ENCODE measurements around the gene RPL10.

The RPL10 gene

GRCh38 chrX:154409222-154409871, 11.2 kb downstream of the RPL10 start, which contains the start of gene DNASE1L1:
DNASE1L1 (minus strand) TSS chrX:154409254; CDS start chrX:154405568, 3,686 bp downstream.
- H3K4me3 Mint-ChIP-seq = peak within 1 kb of the TSS; percentile 72
- peak; percentile 21 for DNase-seq (ENCODE audit: low spot score)
- peak within 1 kb of the TSS; percentile 72 for H3K27ac Mint-ChIP-seq
- peaks cover 6% of the 10 kb centered on the region for H3K36me3 Mint-ChIP-seq (ENCODE audit: low read depth)
- no peaks in the 10 kb centered on the region for H3K27me3 Mint-ChIP-seq (ENCODE audit: low read depth)
- peaks cover 8% of the 10 kb centered on the region for H3K4me1 Mint-ChIP-seq (ENCODE audit: low read depth)
- no peaks in the 10 kb centered on the region for H3K9me3 Mint-ChIP-seq

GRCh38 chrX:154411981-154412340, 13.8 kb downstream of the RPL10 start:
- peak overlapping the region; percentile 87 for H3K27ac Mint-ChIP-seq
- DNase-seq (ENCODE audit: low spot score) = peak; percentile 53
- H3K4me1 Mint-ChIP-seq (ENCODE audit: low read depth) = peaks cover 8% of the 10 kb centered on the region
- peaks cover 11% of the 10 kb centered on the region for H3K36me3 Mint-ChIP-seq (ENCODE audit: low read depth)
- H3K27me3 Mint-ChIP-seq (ENCODE audit: low read depth) = no peaks in the 10 kb centered on the region
- H3K9me3 Mint-ChIP-seq = no peaks in the 10 kb centered on the region
- H3K4me3 Mint-ChIP-seq = peak overlapping the region; percentile 79

DNA sequence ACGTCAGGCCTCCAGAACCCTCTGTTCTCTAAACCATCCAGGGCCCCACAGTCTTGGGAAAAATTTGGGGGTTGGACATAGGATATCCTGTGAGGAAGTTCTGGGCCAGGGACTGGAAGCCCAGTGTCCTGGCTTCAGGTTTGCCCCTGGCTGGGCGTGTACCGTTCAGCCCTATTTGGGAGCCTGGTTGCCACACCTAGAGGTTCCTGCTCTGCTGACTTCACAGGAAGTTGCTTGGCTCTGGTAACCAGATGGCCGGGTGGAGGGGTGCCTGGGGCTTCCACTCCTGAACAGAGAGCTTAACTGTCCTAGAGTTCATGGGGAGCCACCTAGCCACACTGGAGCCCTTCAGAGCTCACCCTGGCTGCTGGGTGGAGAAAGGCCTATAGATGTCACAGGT, 14.3 kb downstream of the RPL10 start:
- H3K36me3 Mint-ChIP-seq (ENCODE audit: low read depth) = peaks cover 11% of the 10 kb centered on the region
- H3K27ac Mint-ChIP-seq = peak overlapping the region; percentile 87
- H3K4me3 Mint-ChIP-seq = peak overlapping the region; percentile 79
- H3K9me3 Mint-ChIP-seq = no peaks in the 10 kb centered on the region
- no peak for DNase-seq (ENCODE audit: low spot score)
- no peaks in the 10 kb centered on the region for H3K27me3 Mint-ChIP-seq (ENCODE audit: low read depth)
- peaks cover 8% of the 10 kb centered on the region for H3K4me1 Mint-ChIP-seq (ENCODE audit: low read depth)

DNA sequence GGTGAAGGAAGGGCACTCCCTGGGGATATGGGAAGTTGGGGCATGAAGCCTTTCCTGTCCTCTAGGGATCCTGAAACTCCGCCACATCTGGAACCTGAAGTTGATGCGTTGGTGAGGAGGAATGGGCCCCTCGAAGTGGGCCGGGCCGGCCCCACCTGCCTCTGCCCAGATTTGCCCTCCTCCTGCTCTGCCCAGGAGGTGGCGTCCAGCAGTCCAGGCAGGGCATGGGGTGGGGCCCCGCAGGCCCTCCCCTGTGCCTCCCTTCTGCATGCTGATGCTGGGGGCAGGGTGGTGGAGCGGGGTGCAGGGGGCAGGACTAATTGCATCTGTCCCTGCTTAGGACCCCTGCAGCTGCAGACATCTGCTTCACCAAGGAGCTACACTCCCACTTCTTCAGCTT, 15.0 kb downstream of the RPL10 start:
- peak overlapping the region; percentile 79 for H3K4me3 Mint-ChIP-seq
- H3K27ac Mint-ChIP-seq = peak overlapping the region; percentile 87
- H3K27me3 Mint-ChIP-seq (ENCODE audit: low read depth) = no peaks in the 10 kb centered on the region

GRCh38 chrX:154417157-154417556, 19.0 kb downstream of the RPL10 start:
- Mint-ChIP-seq H3K27me3 (ENCODE audit: low read depth) (no peaks in the 10 kb centered on the region), H3K27ac (no peak overlapping the region), H3K36me3 (ENCODE audit: low read depth) (peaks cover 11% of the 10 kb centered on the region), H3K9me3 (no peaks in the 10 kb centered on the region), H3K4me1 (ENCODE audit: low read depth) (peaks cover 5% of the 10 kb centered on the region), H3K4me3 (no peak overlapping the region)
- DNase-seq (ENCODE audit: low spot score) = no peak

More for the DNA sequence above, 15.0 kb downstream of the RPL10 start:
- peaks cover 8% of the 10 kb centered on the region for H3K4me1 Mint-ChIP-seq (ENCODE audit: low read depth)
- no peak for DNase-seq (ENCODE audit: low spot score)
- no peaks in the 10 kb centered on the region for H3K9me3 Mint-ChIP-seq
- peaks cover 11% of the 10 kb centered on the region for H3K36me3 Mint-ChIP-seq (ENCODE audit: low read depth)

DNA sequence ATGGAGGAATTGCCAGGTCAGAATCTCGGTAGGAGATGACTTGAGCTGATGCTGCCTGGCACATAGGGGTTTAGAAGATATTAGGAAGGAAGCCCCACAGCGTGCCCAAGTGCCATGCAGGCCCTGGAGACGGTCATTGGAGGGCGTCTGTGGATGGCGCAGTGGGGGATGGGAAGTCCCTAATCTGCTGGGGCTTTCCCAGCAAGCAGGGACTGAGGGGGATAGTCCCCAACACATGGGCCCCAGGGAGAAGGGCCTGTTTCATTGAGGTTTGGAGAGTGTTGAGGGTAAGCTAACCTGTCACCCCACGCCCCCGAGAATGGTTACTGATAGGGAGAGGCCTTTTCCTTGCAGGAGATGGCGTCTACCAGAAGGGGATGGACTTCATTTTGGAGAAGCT, 21.0 kb downstream of the RPL10 start:
- Mint-ChIP-seq H3K27ac (no peak overlapping the region), H3K36me3 (ENCODE audit: low read depth) (peaks cover 8% of the 10 kb centered on the region), H3K4me1 (ENCODE audit: low read depth) (no peaks in the 10 kb centered on the region), H3K4me3 (no peak overlapping the region), H3K27me3 (ENCODE audit: low read depth) (no peaks in the 10 kb centered on the region), H3K9me3 (no peaks in the 10 kb centered on the region)
- no peak for DNase-seq (ENCODE audit: low spot score)

DNA sequence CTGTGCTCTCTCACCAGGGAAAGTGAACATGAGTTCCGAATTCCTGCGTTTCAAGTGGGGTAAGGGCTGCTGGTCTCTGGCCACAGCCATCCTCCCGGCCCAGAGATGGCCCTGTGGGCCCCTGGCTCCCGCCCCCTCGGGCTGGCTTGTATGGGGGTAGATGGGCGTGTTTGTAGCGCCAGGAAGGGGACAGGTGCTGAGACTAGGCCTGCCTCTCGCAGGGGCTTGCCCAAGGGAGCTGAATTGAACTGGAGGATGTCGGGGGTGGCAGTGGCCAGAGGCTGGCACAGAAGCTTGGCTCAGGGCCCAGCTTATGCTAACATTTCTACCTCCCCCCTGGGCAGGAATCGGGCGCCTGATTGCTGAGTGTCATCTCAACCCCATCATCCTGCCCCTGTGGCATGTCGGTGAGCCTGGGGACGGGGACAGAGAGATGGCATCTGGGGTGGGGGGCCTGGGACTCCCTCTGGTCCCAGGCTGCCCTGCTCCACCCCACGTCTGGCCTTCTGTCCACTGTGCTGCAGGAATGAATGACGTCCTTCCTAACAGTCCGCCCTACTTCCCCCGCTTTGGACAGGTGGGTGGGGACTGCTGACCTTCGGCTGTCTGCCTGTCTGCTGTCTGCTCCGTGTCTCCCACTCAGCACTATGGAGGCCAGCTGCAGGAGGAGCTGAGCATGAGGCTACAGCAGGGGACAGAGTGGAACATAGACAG, 21.7 kb downstream of the RPL10 start:
- H3K4me3 Mint-ChIP-seq = no peak overlapping the region
- no peaks in the 10 kb centered on the region for H3K9me3 Mint-ChIP-seq
- no peak for DNase-seq (ENCODE audit: low spot score)
- H3K4me1 Mint-ChIP-seq (ENCODE audit: low read depth) = no peaks in the 10 kb centered on the region
- no peak overlapping the region for H3K27ac Mint-ChIP-seq
- H3K27me3 Mint-ChIP-seq (ENCODE audit: low read depth) = no peaks in the 10 kb centered on the region
- H3K36me3 Mint-ChIP-seq (ENCODE audit: low read depth) = peaks cover 8% of the 10 kb centered on the region

DNA sequence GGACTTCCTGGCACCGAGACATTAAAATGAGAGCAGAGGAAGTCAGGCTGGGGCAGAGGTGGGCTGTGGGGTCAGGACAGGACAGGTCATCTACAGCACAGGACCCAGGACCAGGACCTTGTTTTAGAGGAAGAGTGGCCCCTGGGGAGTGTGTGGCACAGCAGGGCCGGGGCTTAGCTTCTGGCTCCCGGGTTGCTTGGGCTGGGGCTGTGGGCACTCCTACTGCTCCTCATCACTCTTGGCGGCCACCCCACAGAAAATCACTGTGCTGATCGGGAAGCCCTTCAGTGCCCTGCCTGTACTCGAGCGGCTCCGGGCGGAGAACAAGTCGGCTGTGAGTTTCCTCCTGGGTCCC, 22.2 kb downstream of the RPL10 start:
- no peaks in the 10 kb centered on the region for H3K4me1 Mint-ChIP-seq (ENCODE audit: low read depth)
- H3K27ac Mint-ChIP-seq = no peak overlapping the region
- H3K4me3 Mint-ChIP-seq = no peak overlapping the region
- H3K36me3 Mint-ChIP-seq (ENCODE audit: low read depth) = peaks cover 5% of the 10 kb centered on the region
- H3K27me3 Mint-ChIP-seq (ENCODE audit: low read depth) = no peaks in the 10 kb centered on the region
- no peaks in the 10 kb centered on the region for H3K9me3 Mint-ChIP-seq
- no peak for DNase-seq (ENCODE audit: low spot score)

GRCh38 chrX:154426916-154427770, 29.0 kb downstream of the RPL10 start:
- no peaks in the 10 kb centered on the region for H3K9me3 Mint-ChIP-seq
- no peak for DNase-seq (ENCODE audit: low spot score)
- no peak overlapping the region for H3K4me3 Mint-ChIP-seq
- H3K27me3 Mint-ChIP-seq (ENCODE audit: low read depth) = no peaks in the 10 kb centered on the region
- H3K4me1 Mint-ChIP-seq (ENCODE audit: low read depth) = peaks cover 20% of the 10 kb centered on the region
- H3K36me3 Mint-ChIP-seq (ENCODE audit: low read depth) = peaks cover 4% of the 10 kb centered on the region
- H3K27ac Mint-ChIP-seq = no peak overlapping the region

- Mint-ChIP-seq H3K27ac (peak within 1 kb of the TSS; percentile 79), H3K9me3 (no peaks in the 10 kb centered on the region), H3K27me3 (ENCODE audit: low read depth) (no peaks in the 10 kb centered on the region), H3K36me3 (ENCODE audit: low read depth) (peaks cover 4% of the 10 kb centered on the region), H3K4me1 (ENCODE audit: low read depth) (peaks cover 20% of the 10 kb centered on the region), H3K4me3 (peak within 1 kb of the TSS; percentile 82)
- DNase-seq (ENCODE audit: low spot score) = peak; percentile 89
Measured at GRCh38 chrX:154428176-154429171, 30.3 kb downstream of the RPL10 start, which contains the start of gene ATP6AP1. ATP6AP1 (plus strand) TSS chrX:154428677; CDS start chrX:154428693, 16 bp downstream.

DNA sequence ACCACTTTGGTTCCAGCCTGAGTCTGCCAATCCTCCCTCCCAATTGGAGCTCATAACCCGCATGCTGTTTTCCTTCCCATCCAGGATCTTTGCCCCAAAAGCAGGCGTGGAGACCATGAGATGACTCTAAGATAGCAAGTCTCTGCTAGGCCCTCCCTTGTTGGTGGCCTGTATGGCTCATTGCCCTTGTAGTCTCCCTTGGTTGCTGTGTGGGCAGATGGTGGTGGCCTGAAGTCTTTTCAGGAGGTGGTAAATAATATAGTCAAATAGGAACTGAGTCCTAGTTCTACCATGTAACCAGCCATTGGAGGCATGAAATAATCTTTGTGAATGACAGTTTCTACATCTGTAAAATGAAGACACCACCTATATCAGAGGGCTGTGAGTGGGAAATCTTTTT, 31.5 kb downstream of the RPL10 start:
- Mint-ChIP-seq H3K27ac (peak overlapping the region; percentile 63), H3K27me3 (ENCODE audit: low read depth) (no peaks in the 10 kb centered on the region), H3K9me3 (no peaks in the 10 kb centered on the region), H3K4me3 (peak overlapping the region; percentile 82), H3K36me3 (ENCODE audit: low read depth) (peaks cover 4% of the 10 kb centered on the region), H3K4me1 (ENCODE audit: low read depth) (peaks cover 20% of the 10 kb centered on the region)
- DNase-seq (ENCODE audit: low spot score) = peak; percentile 11

GRCh38 chrX:154430479-154430878, 32.3 kb downstream of the RPL10 start:
- peaks cover 20% of the 10 kb centered on the region for H3K4me1 Mint-ChIP-seq (ENCODE audit: low read depth)
- H3K9me3 Mint-ChIP-seq = no peaks in the 10 kb centered on the region
- DNase-seq (ENCODE audit: low spot score) = no peak
- peak overlapping the region; percentile 64 for H3K27ac Mint-ChIP-seq
- no peaks in the 10 kb centered on the region for H3K27me3 Mint-ChIP-seq (ENCODE audit: low read depth)
- H3K36me3 Mint-ChIP-seq (ENCODE audit: low read depth) = peaks cover 4% of the 10 kb centered on the region
- H3K4me3 Mint-ChIP-seq = peak overlapping the region; percentile 7

DNA sequence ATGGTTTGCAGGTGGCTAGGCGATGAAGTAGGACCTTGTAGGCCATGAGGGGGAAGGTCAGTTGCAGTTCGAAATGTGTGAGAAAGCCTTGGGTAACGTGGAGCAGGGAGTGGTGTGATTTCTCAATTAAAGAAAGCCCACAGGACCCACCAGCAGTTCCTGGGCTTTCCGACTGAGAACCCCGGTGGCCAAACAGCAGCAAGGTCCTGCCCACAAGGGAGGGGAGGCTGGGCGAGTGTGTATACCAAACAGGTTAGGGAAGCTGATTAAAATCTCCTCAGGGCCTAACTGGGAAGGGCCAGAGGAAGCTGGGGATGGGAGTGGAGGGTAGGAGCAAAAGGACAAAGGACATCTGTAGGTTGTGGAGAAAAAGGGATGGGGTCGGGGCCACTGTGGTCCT, 32.7 kb downstream of the RPL10 start:
- Mint-ChIP-seq H3K4me3 (no peak overlapping the region), H3K27ac (peak overlapping the region; percentile 64), H3K27me3 (ENCODE audit: low read depth) (no peaks in the 10 kb centered on the region), H3K4me1 (ENCODE audit: low read depth) (peaks cover 22% of the 10 kb centered on the region), H3K9me3 (no peaks in the 10 kb centered on the region), H3K36me3 (ENCODE audit: low read depth) (peaks cover 7% of the 10 kb centered on the region)
- no peak for DNase-seq (ENCODE audit: low spot score)
